SK-N-SH treated with all-trans-retinoic acid at 6 μM for 48 hours (cell line): ENCODE results near the gene POLR2I.

ENCODE experiments used
- ATAC-seq: fragments of 200-7000 bp; cut with Tn5 transposase; 3 replicates; pipeline ENCODE4 v1.9.1; 2020; ENCODE audit warnings: mild to moderate bottlenecking, moderate library complexity
- ARNTL ChIP-seq: fragments of 450-650 bp; formaldehyde crosslinking; IDR thresholded peaks from 2 replicates; pipeline ENCODE4 v1.5.0; 2020; ENCODE audit warnings: low read depth, mild to moderate bottlenecking, moderate library complexity, borderline replicate concordance
- BACH2 ChIP-seq: fragments of 250-450 bp; sonication (Bioruptor Pico); IDR thresholded peaks from 2 replicates; pipeline ENCODE4 v1.9.0; 2021; ENCODE audit warnings: mild to moderate bottlenecking, borderline replicate concordance
- CSDC2 ChIP-seq: fragments of 250-450 bp; sonication (Bioruptor Pico); IDR thresholded peaks from 2 replicates; pipeline ENCODE4 v1.5.0; 2020; ENCODE audit warnings: mild to moderate bottlenecking, moderate library complexity
- CSRNP3 ChIP-seq: fragments of 250-450 bp; sonication (Bioruptor Pico); IDR thresholded peaks from 2 replicates; pipeline ENCODE4 v1.5.1; 2021; ENCODE audit warnings: mild to moderate bottlenecking, moderate library complexity
- ESRRG ChIP-seq: fragments of 250-450 bp; sonication (Bioruptor Pico); IDR thresholded peaks from 2 replicates; pipeline ENCODE4 v1.6.1; 2021; ENCODE audit warnings: mild to moderate bottlenecking
- GLIS3 ChIP-seq: fragments of 250-450 bp; sonication (Bioruptor Pico); IDR thresholded peaks from 2 replicates; pipeline ENCODE4 v1.5.0; 2020; ENCODE audit warnings: mild to moderate bottlenecking, moderate library complexity
- OSR1 ChIP-seq: fragments of 250-450 bp; sonication (Bioruptor Pico); IDR thresholded peaks from 2 replicates; pipeline ENCODE4 v1.8.0; 2022; ENCODE audit warnings: moderate library complexity, mild to moderate bottlenecking, inconsistent platforms
- PPARA ChIP-seq: fragments of 250-450 bp; sonication (Bioruptor Pico); IDR thresholded peaks from 2 replicates; pipeline ENCODE4 v1.5.0; 2020; ENCODE audit warnings: mild to moderate bottlenecking, borderline replicate concordance
- RARB ChIP-seq: fragments of 250-450 bp; sonication (Bioruptor Pico); IDR thresholded peaks from 2 replicates; pipeline ENCODE4 v1.8.0; 2021; ENCODE audit warnings: mild to moderate bottlenecking, moderate library complexity
- SNAI2 ChIP-seq: fragments of 250-450 bp; sonication (Bioruptor Pico); IDR thresholded peaks from 2 replicates; pipeline ENCODE4 v1.5.0; 2020; ENCODE audit warnings: mild to moderate bottlenecking, moderate library complexity
- TCF4 ChIP-seq: fragments of 250-450 bp; sonication (Bioruptor Pico); IDR thresholded peaks from 2 replicates; pipeline ENCODE4 v1.8.0; 2021; ENCODE audit warnings: mild to moderate bottlenecking, moderate library complexity, borderline replicate concordance
- TOX ChIP-seq: fragments of 250-450 bp; sonication (Bioruptor Pico); IDR thresholded peaks from 2 replicates; pipeline ENCODE4 v1.8.0; 2021; ENCODE audit warnings: mild to moderate bottlenecking, moderate library complexity, borderline replicate concordance
- TSHZ2 ChIP-seq: fragments of 250-450 bp; sonication (Bioruptor Pico); IDR thresholded peaks from 2 replicates; pipeline ENCODE4 v1.5.0; 2020; ENCODE audit warnings: mild to moderate bottlenecking, moderate library complexity
- ZC3H10 ChIP-seq: fragments of 250-450 bp; sonication (Bioruptor Pico); IDR thresholded peaks from 2 replicates; pipeline ENCODE4 v1.5.1; 2021; ENCODE audit warnings: mild to moderate bottlenecking, moderate library complexity
- ZFP3 ChIP-seq: fragments of 250-450 bp; sonication (Bioruptor Pico); IDR thresholded peaks from 2 replicates; pipeline ENCODE4 v1.5.0; 2020; ENCODE audit warnings: mild to moderate bottlenecking, moderate library complexity
- ZFP30 ChIP-seq: fragments of 450-650 bp; formaldehyde crosslinking; IDR thresholded peaks from 2 replicates; pipeline ENCODE4 v1.5.0; 2022; ENCODE audit warnings: mild to moderate bottlenecking, moderate library complexity
- ZNF565 ChIP-seq: fragments of 450-650 bp; formaldehyde crosslinking; conservative IDR thresholded peaks from 2 replicates; pipeline ENCODE4 v1.5.0; 2020; ENCODE audit warnings: low read depth, mild to moderate bottlenecking, moderate library complexity
- ZNF70 ChIP-seq: fragments of 450-650 bp; formaldehyde crosslinking; IDR thresholded peaks from 2 replicates; pipeline ENCODE4 v1.5.0; 2020; ENCODE audit warnings: mild to moderate bottlenecking, moderate library complexity
- ZNF8 ChIP-seq: fragments of 450-650 bp; formaldehyde crosslinking; IDR thresholded peaks from 2 replicates; pipeline ENCODE4 v1.5.0; 2020; ENCODE audit warnings: mild to moderate bottlenecking, moderate library complexity
- TF ChIP-seq, protein P1 (sequence below): fragments of 250-450 bp; sonication (Bioruptor Pico); IDR thresholded peaks from 2 replicates; pipeline ENCODE4 v1.8.0; 2020; ENCODE audit warnings: mild to moderate bottlenecking, moderate library complexity, borderline replicate concordance
- TF ChIP-seq, protein P2 (sequence below): fragments of 250-450 bp; sonication (Bioruptor Pico); IDR thresholded peaks from 2 replicates; pipeline ENCODE4 v1.5.1; 2020; ENCODE audit warnings: low read depth, mild to moderate bottlenecking, moderate library complexity

Gene POLR2I

GRCh38 chr19:36089847-36090246, 24.8 kb downstream of the POLR2I start (continued):
- TF ChIP-seq TSHZ2 (CRISPR knock-in tag) (no peak), PPARA (CRISPR knock-in tag) (no peak), CSRNP3 (no peak)

GRCh38 chr19:36086326-36086725, 28.3 kb downstream of the POLR2I start:
- ATAC-seq = no peak
- TF ChIP-seq GLIS3 (CRISPR knock-in tag) (no peak), TCF4 (CRISPR knock-in tag) (no peak), ZNF8 (no peak), TOX (CRISPR knock-in tag) (no peak), OSR1 (no peak), CSRNP3 (no peak), BACH2 (CRISPR knock-in tag) (no peak), ARNTL (CRISPR knock-in tag) (no peak), RARB (CRISPR knock-in tag) (no peak), CSDC2 (CRISPR knock-in tag) (no peak), SNAI2 (CRISPR knock-in tag) (no peak), TSHZ2 (CRISPR knock-in tag) (no peak), ESRRG (CRISPR knock-in tag) (no peak), ZC3H10 (CRISPR knock-in tag) (no peak), ZNF565 (CRISPR knock-in tag) (no peak), ZFP30 (CRISPR knock-in tag) (no peak), ZFP3 (CRISPR knock-in tag) (no peak), ZNF70 (CRISPR knock-in tag) (no peak)
- TF ChIP-seq, protein P1, sequence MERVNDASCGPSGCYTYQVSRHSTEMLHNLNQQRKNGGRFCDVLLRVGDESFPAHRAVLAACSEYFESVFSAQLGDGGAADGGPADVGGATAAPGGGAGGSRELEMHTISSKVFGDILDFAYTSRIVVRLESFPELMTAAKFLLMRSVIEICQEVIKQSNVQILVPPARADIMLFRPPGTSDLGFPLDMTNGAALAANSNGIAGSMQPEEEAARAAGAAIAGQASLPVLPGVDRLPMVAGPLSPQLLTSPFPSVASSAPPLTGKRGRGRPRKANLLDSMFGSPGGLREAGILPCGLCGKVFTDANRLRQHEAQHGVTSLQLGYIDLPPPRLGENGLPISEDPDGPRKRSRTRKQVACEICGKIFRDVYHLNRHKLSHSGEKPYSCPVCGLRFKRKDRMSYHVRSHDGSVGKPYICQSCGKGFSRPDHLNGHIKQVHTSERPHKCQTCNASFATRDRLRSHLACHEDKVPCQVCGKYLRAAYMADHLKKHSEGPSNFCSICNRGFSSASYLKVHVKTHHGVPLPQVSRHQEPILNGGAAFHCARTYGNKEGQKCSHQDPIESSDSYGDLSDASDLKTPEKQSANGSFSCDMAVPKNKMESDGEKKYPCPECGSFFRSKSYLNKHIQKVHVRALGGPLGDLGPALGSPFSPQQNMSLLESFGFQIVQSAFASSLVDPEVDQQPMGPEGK (CRISPR knock-in tag) = no peak
- TF ChIP-seq, protein P2, sequence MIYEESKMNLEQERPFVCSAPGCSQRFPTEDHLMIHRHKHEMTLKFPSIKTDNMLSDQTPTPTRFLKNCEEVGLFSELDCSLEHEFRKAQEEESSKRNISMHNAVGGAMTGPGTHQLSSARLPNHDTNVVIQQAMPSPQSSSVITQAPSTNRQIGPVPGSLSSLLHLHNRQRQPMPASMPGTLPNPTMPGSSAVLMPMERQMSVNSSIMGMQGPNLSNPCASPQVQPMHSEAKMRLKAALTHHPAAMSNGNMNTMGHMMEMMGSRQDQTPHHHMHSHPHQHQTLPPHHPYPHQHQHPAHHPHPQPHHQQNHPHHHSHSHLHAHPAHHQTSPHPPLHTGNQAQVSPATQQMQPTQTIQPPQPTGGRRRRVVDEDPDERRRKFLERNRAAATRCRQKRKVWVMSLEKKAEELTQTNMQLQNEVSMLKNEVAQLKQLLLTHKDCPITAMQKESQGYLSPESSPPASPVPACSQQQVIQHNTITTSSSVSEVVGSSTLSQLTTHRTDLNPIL = no peak
